ENCODE data around the gene FLNB.

FLNB gene

DNA sequence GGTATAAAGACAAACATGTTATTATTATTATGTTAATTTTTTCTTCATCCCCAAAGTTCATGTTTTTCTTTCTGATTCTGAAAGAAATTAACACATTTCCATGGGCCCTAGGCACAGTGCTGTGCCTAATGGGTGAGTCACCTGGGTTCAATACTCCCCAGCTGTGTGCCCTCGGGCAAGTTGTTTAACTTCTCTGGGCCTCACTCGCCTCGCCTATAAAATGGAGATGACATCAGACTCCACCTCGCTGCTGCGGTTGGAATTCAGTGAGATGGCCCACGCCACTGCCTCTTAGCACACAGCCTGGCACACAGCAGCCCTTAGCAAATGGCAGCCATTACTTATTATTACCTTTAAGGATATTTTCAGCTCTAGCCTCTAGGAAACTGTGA is 179.9 kb downstream of the FLNB start:
- no peak for TF ChIP-seq PAX5 (IDR thresholded peaks at IDR 0.05; ENCODE audit: insufficient read depth, low read length, severe bottlenecking)
- FAIRE-seq (peak; percentile 40), DNase-seq (ENCODE audit: insufficient read length, low spot score) (no peak)

DNA sequence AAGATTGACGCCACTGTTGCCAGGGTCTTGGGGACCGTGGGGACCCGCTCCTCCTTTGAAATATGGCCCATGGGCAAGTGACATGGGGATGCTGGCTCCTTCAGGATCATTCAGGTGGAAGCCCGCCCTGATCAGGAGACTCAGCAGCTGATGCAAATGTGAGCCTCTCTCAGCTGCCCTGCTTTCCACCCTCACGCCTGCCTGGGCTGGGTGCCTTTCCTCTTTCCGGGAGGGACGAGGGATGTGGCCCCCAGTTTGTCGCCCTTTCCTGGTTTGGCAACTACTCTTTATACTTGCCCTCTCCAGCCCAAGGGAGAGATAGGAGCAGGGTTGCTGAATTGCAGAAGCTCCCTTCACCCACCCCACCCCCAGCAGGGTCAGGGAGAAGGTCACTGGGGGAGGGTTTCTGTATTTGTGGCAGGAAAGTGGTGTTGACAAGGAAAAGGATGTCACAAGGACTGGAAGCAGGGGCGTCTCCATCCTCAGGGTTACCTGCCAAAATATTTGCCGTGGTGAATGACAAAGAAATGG is 180.8 kb downstream of the FLNB start:
- DNase-seq (ENCODE audit: insufficient read length, low spot score) (no peak), FAIRE-seq (no peak)
- TF ChIP-seq SPI1 (IDR thresholded peaks at IDR 0.05; ENCODE audit: low read depth, low read length): no peak
- TF ChIP-seq POU2F2 (IDR thresholded peaks at IDR 0.05; ENCODE audit: low read depth, low read length): no peak
- TF ChIP-seq PAX5 (IDR thresholded peaks at IDR 0.05; ENCODE audit: insufficient read depth, low read length, severe bottlenecking): no peak
- TF ChIP-seq POLR2A (IDR thresholded peaks at IDR 0.05; ENCODE audit: low read depth, low read length): no peak

DNA sequence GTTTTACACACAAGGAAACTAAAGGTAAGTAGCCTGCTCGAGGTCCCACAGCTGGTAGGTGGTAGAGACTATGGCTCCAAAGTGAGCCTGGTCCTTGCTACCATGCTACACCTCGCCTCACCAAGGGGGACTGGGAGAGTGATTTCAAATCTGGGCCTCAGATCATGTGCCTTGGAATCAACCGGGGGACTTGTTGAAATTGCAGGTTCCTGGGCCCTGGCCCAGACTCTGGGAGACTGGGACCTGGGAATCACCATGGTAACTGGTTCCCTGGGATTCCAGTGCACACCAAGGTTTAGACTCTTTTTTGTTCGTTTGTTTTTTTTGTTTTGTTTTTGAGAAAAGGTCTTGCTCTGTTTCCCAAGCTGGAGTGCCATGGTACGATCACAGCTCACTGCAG is 181.5 kb downstream of the FLNB start:
- FAIRE-seq: no peak
- TF ChIP-seq POLR2AphosphoS5 (IDR thresholded peaks at IDR 0.05; ENCODE audit: low read depth, low read length): no peak
- no peak for TF ChIP-seq POLR2A (IDR thresholded peaks at IDR 0.05; ENCODE audit: low read depth, low read length)
- TF ChIP-seq POU2F2 (IDR thresholded peaks at IDR 0.05; ENCODE audit: low read depth, low read length): no peak
- TF ChIP-seq PAX5 (IDR thresholded peaks at IDR 0.05; ENCODE audit: insufficient read depth, low read length, severe bottlenecking): no peak
- TF ChIP-seq SPI1 (IDR thresholded peaks at IDR 0.05; ENCODE audit: low read depth, low read length): no peak
- TF ChIP-seq TAF1 (IDR thresholded peaks at IDR 0.05; ENCODE audit: low read depth, low read length): no peak
- no peak for DNase-seq (ENCODE audit: insufficient read length, low spot score)

DNA sequence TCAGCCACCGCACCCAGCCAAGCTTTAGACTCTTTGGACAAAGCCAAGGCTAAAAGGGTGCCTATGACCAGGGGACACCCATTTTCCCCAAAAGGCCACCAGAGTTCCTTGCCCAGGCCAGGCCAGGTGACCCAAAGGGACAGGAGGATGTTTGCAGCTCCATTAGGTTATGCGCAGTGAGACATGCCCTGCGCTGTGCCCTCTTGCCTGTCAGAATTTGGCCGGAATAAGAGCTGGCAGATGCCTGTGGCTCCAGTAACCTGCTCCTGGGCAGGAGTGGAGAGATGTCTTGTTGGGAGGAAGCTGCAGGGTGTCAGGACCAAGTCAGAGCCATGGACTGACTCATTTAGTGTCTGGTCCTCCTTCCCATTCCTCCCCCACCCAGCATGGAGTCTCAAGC is 182.1 kb downstream of the FLNB start:
- FAIRE-seq: no peak
- no peak for DNase-seq (ENCODE audit: insufficient read length, low spot score)
- TF ChIP-seq POU2F2 (IDR thresholded peaks at IDR 0.05; ENCODE audit: low read depth, low read length) (no peak), PAX5 (IDR thresholded peaks at IDR 0.05; ENCODE audit: insufficient read depth, low read length, severe bottlenecking) (no peak), POLR2A (IDR thresholded peaks at IDR 0.05; ENCODE audit: low read depth, low read length) (no peak), TAF1 (IDR thresholded peaks at IDR 0.05; ENCODE audit: low read depth, low read length) (no peak), POLR2AphosphoS5 (IDR thresholded peaks at IDR 0.05; ENCODE audit: low read depth, low read length) (no peak), SPI1 (IDR thresholded peaks at IDR 0.05; ENCODE audit: low read depth, low read length) (no peak)

DNA sequence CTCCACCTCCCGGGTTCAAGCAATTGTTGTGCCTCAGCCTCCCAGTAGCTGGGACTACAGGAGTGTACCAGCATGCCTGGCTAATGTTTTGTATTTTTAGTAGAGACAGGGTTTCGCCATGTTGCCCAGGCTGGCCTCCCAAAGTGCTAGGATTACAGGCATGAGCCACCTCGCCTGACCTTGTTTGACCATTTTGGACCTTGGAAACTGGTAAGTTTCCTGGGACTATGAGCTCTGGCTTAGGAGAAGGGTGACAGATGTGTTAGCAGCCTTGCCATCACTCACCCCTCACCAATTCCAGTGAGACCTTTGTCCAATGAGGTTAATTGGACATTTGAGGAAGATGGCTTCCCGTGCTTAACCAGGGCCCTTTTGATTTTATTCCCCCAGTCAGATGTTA is 182.7 kb downstream of the FLNB start:
- DNase-seq (ENCODE audit: insufficient read length, low spot score) (no peak), FAIRE-seq (no peak)
- TF ChIP-seq POLR2A (IDR thresholded peaks at IDR 0.05; ENCODE audit: low read depth, low read length): no peak
- no peak for TF ChIP-seq POU2F2 (IDR thresholded peaks at IDR 0.05; ENCODE audit: low read depth, low read length)
- TF ChIP-seq PAX5 (IDR thresholded peaks at IDR 0.05; ENCODE audit: insufficient read depth, low read length, severe bottlenecking): no peak
- TF ChIP-seq SPI1 (IDR thresholded peaks at IDR 0.05; ENCODE audit: low read depth, low read length): no peak

DNA sequence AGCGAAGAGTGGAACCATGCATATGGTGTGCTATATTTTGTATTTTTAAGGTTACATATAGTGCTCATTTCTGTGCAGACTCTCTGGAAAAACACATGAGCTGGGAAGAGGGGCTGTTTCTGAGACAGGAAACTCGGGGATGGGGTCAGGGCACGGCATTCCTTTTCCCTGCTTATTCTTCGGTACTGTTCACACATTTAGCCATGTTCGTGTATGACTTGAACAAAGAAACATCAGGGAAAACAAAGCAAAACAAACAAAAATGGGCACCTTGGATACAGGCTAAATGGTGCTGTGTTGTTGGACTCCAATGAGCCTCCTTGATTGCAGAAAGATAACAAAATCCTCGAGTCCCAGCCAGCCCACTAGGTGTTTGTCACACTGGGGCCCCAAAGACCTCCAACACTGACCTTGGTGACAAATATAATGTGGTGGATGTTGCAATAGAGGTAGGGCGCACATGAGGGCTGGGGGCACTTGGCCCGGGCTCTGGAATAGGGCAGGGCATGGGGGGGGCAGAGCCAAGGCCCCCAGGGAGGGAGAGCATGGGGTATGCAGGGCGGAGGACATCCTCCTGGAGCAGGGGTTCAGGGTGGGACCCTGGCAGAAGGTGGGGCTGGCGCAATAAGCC is 183.3 kb downstream of the FLNB start:
- DNase-seq (ENCODE audit: insufficient read length, low spot score) (no peak), FAIRE-seq (no peak)
- TF ChIP-seq TAF1 (IDR thresholded peaks at IDR 0.05; ENCODE audit: low read depth, low read length) (no peak), SPI1 (IDR thresholded peaks at IDR 0.05; ENCODE audit: low read depth, low read length) (no peak), POLR2AphosphoS5 (IDR thresholded peaks at IDR 0.05; ENCODE audit: low read depth, low read length) (no peak), POLR2A (IDR thresholded peaks at IDR 0.05; ENCODE audit: low read depth, low read length) (no peak)

DNA sequence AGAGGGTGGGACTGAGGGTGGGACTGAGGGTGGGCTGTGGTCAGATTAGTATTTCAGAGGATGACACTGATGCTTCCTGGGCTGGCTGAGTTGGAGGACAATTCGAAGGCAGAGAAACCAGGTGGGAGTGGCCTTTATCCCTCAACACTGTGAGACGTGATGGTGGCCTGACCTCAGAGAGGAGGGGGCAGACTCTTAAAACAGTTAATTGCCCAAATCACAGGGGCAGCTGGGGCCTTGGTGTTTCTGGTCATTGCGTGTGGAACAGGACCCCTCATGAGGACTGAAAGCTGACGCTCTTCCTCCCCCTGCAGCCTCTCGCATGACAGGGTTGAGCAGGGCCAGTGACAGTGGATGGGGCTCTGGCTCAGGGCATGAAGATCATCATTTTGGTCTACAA is 183.8 kb downstream of the FLNB start:
- FAIRE-seq: no peak
- DNase-seq (ENCODE audit: insufficient read length, low spot score): no peak
- no peak for TF ChIP-seq SPI1 (IDR thresholded peaks at IDR 0.05; ENCODE audit: low read depth, low read length)
- TF ChIP-seq POLR2A (IDR thresholded peaks at IDR 0.05; ENCODE audit: low read depth, low read length): no peak
- TF ChIP-seq POU2F2 (IDR thresholded peaks at IDR 0.05; ENCODE audit: low read depth, low read length): no peak
- no peak for TF ChIP-seq POLR2AphosphoS5 (IDR thresholded peaks at IDR 0.05; ENCODE audit: low read depth, low read length)
- no peak for TF ChIP-seq TAF1 (IDR thresholded peaks at IDR 0.05; ENCODE audit: low read depth, low read length)
- no peak for TF ChIP-seq PAX5 (IDR thresholded peaks at IDR 0.05; ENCODE audit: insufficient read depth, low read length, severe bottlenecking)

DNA sequence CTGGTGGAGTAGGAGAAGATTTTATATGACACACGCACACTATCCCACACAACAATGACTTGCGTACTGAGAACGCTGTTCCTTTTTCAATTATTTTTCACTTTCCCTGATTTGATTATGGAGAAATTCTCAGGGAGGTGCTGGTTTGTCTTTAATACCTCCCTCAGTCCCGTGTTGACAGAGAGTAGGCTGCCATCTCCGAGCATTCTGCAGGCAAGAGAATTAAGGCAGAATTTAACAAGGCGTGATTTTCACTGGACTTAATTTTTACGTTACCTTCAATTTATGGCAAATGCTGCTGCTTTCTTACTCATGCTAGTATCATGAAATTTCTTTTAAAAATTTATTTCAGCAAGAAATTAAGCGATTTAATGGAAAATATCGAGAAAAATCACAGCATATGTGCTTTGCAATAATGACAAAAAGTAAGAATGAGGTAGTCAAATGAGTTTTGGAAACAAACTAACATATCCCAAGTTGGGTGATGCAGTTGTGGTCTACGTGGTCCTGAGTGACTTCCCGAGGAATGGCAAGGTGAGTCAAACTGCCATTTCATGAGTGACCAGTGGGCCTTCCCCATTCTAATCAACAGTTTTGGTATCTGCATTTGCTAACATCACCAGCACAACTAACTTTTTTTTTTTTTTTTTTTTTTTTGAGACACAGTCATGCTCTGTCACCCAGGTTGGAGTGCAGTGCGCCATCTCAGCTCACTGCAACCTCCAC is 185.6 kb downstream of the FLNB start:
- TF ChIP-seq PAX5 (IDR thresholded peaks at IDR 0.05; ENCODE audit: insufficient read depth, low read length, severe bottlenecking) (no peak), SPI1 (IDR thresholded peaks at IDR 0.05; ENCODE audit: low read depth, low read length) (no peak), POLR2A (IDR thresholded peaks at IDR 0.05; ENCODE audit: low read depth, low read length) (no peak), POU2F2 (IDR thresholded peaks at IDR 0.05; ENCODE audit: low read depth, low read length) (no peak), POLR2AphosphoS5 (IDR thresholded peaks at IDR 0.05; ENCODE audit: low read depth, low read length) (no peak), TAF1 (IDR thresholded peaks at IDR 0.05; ENCODE audit: low read depth, low read length) (no peak)
- DNase-seq (ENCODE audit: insufficient read length, low spot score) (no peak), FAIRE-seq (peak; percentile 60)

DNA sequence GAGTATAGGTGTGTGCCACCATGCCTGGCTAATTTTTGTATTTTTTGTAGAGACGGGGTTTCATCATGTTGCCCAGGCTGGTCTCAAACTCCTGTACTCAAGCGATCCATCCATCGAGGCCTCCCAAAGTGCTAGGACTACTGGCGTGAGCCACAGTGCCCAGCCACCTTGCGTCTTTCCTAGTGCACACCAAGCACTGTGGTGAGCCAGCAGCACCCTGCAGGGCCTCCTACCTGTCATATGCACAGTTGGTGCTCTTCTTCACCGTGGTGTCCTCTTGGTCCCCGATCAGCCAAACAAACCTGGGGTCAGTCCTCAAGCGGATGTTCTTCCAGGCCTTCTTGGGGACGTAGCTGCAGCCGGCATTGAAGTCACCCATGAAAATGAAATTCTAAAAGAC is 189.4 kb downstream of the FLNB start:
- no peak for FAIRE-seq

DNA sequence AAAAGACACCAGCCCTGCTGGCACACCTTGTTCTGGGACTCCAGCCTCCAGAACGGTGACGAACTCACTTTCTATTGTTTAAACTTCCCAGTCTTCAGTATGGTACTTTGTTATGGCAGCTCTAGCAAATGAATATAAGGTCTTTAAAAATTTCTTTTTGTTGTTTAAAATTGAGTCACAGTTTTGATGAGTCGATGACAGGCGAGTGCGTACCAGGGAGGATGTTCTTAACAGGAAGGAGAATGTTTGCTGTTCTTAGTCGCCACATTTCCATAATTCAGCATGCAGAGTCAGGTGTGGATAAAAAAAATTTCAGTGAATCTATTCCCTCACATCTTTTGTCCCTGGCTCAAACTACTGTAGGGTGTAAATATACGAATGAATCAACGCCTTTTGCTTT is 190.1 kb downstream of the FLNB start:
- FAIRE-seq (no peak), DNase-seq (ENCODE audit: insufficient read length, low spot score) (no peak)
- TF ChIP-seq PAX5 (IDR thresholded peaks at IDR 0.05; ENCODE audit: insufficient read depth, low read length, severe bottlenecking) (no peak), POLR2AphosphoS5 (IDR thresholded peaks at IDR 0.05; ENCODE audit: low read depth, low read length) (no peak), POU2F2 (IDR thresholded peaks at IDR 0.05; ENCODE audit: low read depth, low read length) (no peak), TAF1 (IDR thresholded peaks at IDR 0.05; ENCODE audit: low read depth, low read length) (no peak), POLR2A (IDR thresholded peaks at IDR 0.05; ENCODE audit: low read depth, low read length) (no peak), SPI1 (IDR thresholded peaks at IDR 0.05; ENCODE audit: low read depth, low read length) (no peak)

More for the DNA sequence above, 189.4 kb downstream of the FLNB start:
- no peak for TF ChIP-seq POLR2AphosphoS5 (IDR thresholded peaks at IDR 0.05; ENCODE audit: low read depth, low read length)
- TF ChIP-seq SPI1 (IDR thresholded peaks at IDR 0.05; ENCODE audit: low read depth, low read length): no peak
- TF ChIP-seq POLR2A (IDR thresholded peaks at IDR 0.05; ENCODE audit: low read depth, low read length): no peak
- no peak for TF ChIP-seq TAF1 (IDR thresholded peaks at IDR 0.05; ENCODE audit: low read depth, low read length)
- no peak for TF ChIP-seq PAX5 (IDR thresholded peaks at IDR 0.05; ENCODE audit: insufficient read depth, low read length, severe bottlenecking)
- no peak for TF ChIP-seq POU2F2 (IDR thresholded peaks at IDR 0.05; ENCODE audit: low read depth, low read length)
- no peak for DNase-seq (ENCODE audit: insufficient read length, low spot score)

Data from GM12891 (cell line).